ENCODE results near the gene USH1G. TPM values are rescaled to one million over a fixed set of nuclear protein-coding genes. Genes with fewer than 3 reads are reported as not detected.
"Not testable (repeated sequence)": the region's sequence is repeated elsewhere in the genome, so short reads cannot be mapped to it uniquely, and the experiment has no call there.

USH1G gene
- polyA plus RNA-seq, 1 donor from 2014 or later, result not detected

GRCh38 chr17:74916136-74916850 is 6.8 kb downstream of the USH1G start:
- no peaks in the 10 kb centered on the region for H3K9me3 ChIP-seq (ENCODE audit: low read length)
- no peaks in the 10 kb centered on the region for H3K27me3 ChIP-seq (ENCODE audit: insufficient read depth, low read depth, low read length)
- no peaks in the 10 kb centered on the region for H3F3A ChIP-seq (ENCODE audit: insufficient read depth, low read length, poor library complexity, severe bottlenecking)
- TF ChIP-seq REST (IDR thresholded peaks at IDR 0.05; ENCODE audit: borderline replicate concordance) (no peak), POLR2AphosphoS5 (IDR thresholded peaks at IDR 0.05) (no peak), MXI1 (conservative IDR thresholded peaks at IDR 0.05; ENCODE audit: poor library complexity, severe bottlenecking) (no peak), EZH2 (IDR thresholded peaks at IDR 0.05; ENCODE audit: borderline replicate concordance, insufficient read depth, low read length, poor library complexity, severe bottlenecking) (no peak), RAD21 (conservative IDR thresholded peaks at IDR 0.05) (no peak), SMC3 (conservative IDR thresholded peaks at IDR 0.05; ENCODE audit: poor library complexity) (no peak), TAF1 (IDR thresholded peaks at IDR 0.05; ENCODE audit: low read depth) (no peak)
- H3K4me3 ChIP-seq (ENCODE audit: low read length), result no peak overlapping the region
- no peaks in the 10 kb centered on the region for H3K36me3 ChIP-seq (ENCODE audit: insufficient read depth, low read length)
- H3K4me2 ChIP-seq (ENCODE audit: low read length), result no peak overlapping the region
- H3K79me2 ChIP-seq (replicated peaks; ENCODE audit: insufficient read depth, low read length), result no peaks in the 10 kb centered on the region
- H3K9ac ChIP-seq (ENCODE audit: low read length), result no peak overlapping the region
- H2AFZ ChIP-seq (ENCODE audit: low read depth, low read length), result no peak overlapping the region
- no peak overlapping the region for H3K27ac ChIP-seq (ENCODE audit: low read length)
- no peaks in the 10 kb centered on the region for H4K20me1 ChIP-seq (ENCODE audit: insufficient read depth)
- no peaks in the 10 kb centered on the region for H3K9me2 ChIP-seq (ENCODE audit: insufficient read depth, low read length)

- not testable (repeated sequence) for H3K9ac ChIP-seq (ENCODE audit: low read length); H3K27ac ChIP-seq (ENCODE audit: low read length); H3K9me3 ChIP-seq (ENCODE audit: low read length); H3K79me2 ChIP-seq (replicated peaks; ENCODE audit: insufficient read depth, low read length); H3K36me3 ChIP-seq (ENCODE audit: insufficient read depth, low read length); H3K4me3 ChIP-seq (ENCODE audit: low read length); H2AFZ ChIP-seq (ENCODE audit: low read depth, low read length); H3K4me2 ChIP-seq (ENCODE audit: low read length); H3K27me3 ChIP-seq (ENCODE audit: insufficient read depth, low read depth, low read length); H4K20me1 ChIP-seq (ENCODE audit: insufficient read depth); H3F3A ChIP-seq (ENCODE audit: insufficient read depth, low read length, poor library complexity, severe bottlenecking); H3K9me2 ChIP-seq (ENCODE audit: insufficient read depth, low read length)
These were observed 11.6 kb downstream of the USH1G start for GRCh38 chr17:74911423-74911822.

- H2AFZ ChIP-seq (ENCODE audit: low read depth, low read length); H3K9ac ChIP-seq (ENCODE audit: low read length); H3K4me2 ChIP-seq (ENCODE audit: low read length): not testable (repeated sequence)
These were observed 14.0 kb downstream of the USH1G start for GRCh38 chr17:74909097-74909496.

More at GRCh38 chr17:74909097-74909496, 14.0 kb downstream of the USH1G start:
- H3K9me2 ChIP-seq (ENCODE audit: insufficient read depth, low read length); H3K9me3 ChIP-seq (ENCODE audit: low read length); H3F3A ChIP-seq (ENCODE audit: insufficient read depth, low read length, poor library complexity, severe bottlenecking); H3K4me3 ChIP-seq (ENCODE audit: low read length); H4K20me1 ChIP-seq (ENCODE audit: insufficient read depth); H3K79me2 ChIP-seq (replicated peaks; ENCODE audit: insufficient read depth, low read length); H3K27ac ChIP-seq (ENCODE audit: low read length); H3K36me3 ChIP-seq (ENCODE audit: insufficient read depth, low read length); H3K27me3 ChIP-seq (ENCODE audit: insufficient read depth, low read depth, low read length): not testable (repeated sequence)

Data from neural cell (in vitro differentiated cells).